B cell (primary cell): Measurements from ENCODE around the gene MAGIX. TPM values are rescaled to one million over a fixed set of nuclear protein-coding genes. Genes with fewer than 3 reads are reported as not detected.
A peak's percentile ranks its signal among the peaks of the same experiment; 100 is the strongest.

Source experiments
- ATAC-seq: fragments of 200-7000 bp; cut with Tn5 transposase; one replicate; pipeline ENCODE4 v1.10.0; 2021; ENCODE audit warnings: low read depth, mild to moderate bottlenecking, moderate number of reproducible peaks, moderate library complexity
- CTCF ChIA-PET: fragments of 350-600 bp; sonication (Branson Sonifier 250); formaldehyde crosslinking; loops from one replicate; lab custom pipeline; 2021; ENCODE audit warnings: antibody characterized with exemption, inconsistent platforms; lab: Charles Lee
- POLR2A ChIA-PET: fragments of 350-600 bp; sonication (Branson Sonifier 250); formaldehyde crosslinking; loops from one replicate; lab custom pipeline; 2021; ENCODE audit warnings: antibody characterized with exemption; lab: Charles Lee
- DNase-seq: peaks from one replicate; pipeline ENCODE4 v3.0.0; 2013
- H2AFZ ChIP-seq: 2 replicates; pipeline ENCODE4 v1.6.1; 2012; ENCODE audit warnings: mild to moderate bottlenecking, low read depth, low read length; ENCODE audit not compliant: insufficient read depth, poor library complexity, severe bottlenecking
- H3K27ac ChIP-seq, 2 donors: 1 replicate in 1 of 2; 2 replicates in 1 of 2; pipeline ENCODE4 v1.5.1; 2012 to 2013; ENCODE audit warnings: low read length in 2 of 2, mild to moderate bottlenecking in 2 of 2, moderate library complexity in 1 of 2
- H3K27me3 ChIP-seq, 4 experiments: fragments of 200-600 bp in 1 of 4; sonication (generic) in 1 of 4; replicated peaks in 1 of 4; 1 replicate in 2 of 4; 2 replicates in 2 of 4; pipeline versions ENCODE4 v1.6.1 to v1.7.0; 2013 to 2016; ENCODE audit warnings: low read length in 3 of 4, mild to moderate bottlenecking in 2 of 4, mixed read lengths in 1 of 4, moderate library complexity in 1 of 4; ENCODE audit not compliant: insufficient read depth in 4 of 4, control insufficient read depth in 3 of 4; ENCODE audit errors: control extremely low read depth in 1 of 4
- H3K36me3 ChIP-seq, 2 experiments: replicated peaks in 1 of 2; 1 replicate in 1 of 2; 2 replicates in 1 of 2; pipeline versions ENCODE4 v1.6.1 to v1.7.1; 2013; ENCODE audit warnings: low read length in 1 of 2; ENCODE audit not compliant: insufficient read depth in 2 of 2, control insufficient read depth in 1 of 2; ENCODE audit errors: control extremely low read depth in 1 of 2, extremely low read depth in 1 of 2
- H3K4me1 ChIP-seq, 2 donors: fragments of 200-600 bp in 1 of 2; sonication (generic) in 1 of 2; 1 replicate in 1 of 2; 2 replicates in 1 of 2; pipeline versions ENCODE4 v1.5.1 to v1.6.1; 2013 to 2017; ENCODE audit warnings: low read length in 2 of 2; ENCODE audit not compliant: control insufficient read depth in 2 of 2, insufficient read depth in 2 of 2
- H3K4me2 ChIP-seq: replicated peaks from 2 replicates; pipeline ENCODE3; 2012; ENCODE audit warnings: mild to moderate bottlenecking, low read depth, low read length; ENCODE audit not compliant: poor library complexity, severe bottlenecking
- H3K4me3 ChIP-seq, 5 experiments: fragments of 200-600 bp in 1 of 5; sonication (generic) in 1 of 5; 1 replicate in 3 of 5; 2 replicates in 2 of 5; pipeline versions ENCODE4 v1.5.1 to v1.7.0; 2011 to 2016; ENCODE audit warnings: low read length in 4 of 5, mild to moderate bottlenecking in 4 of 5, low read depth in 2 of 5, control low read depth in 1 of 5, moderate library complexity in 1 of 5; ENCODE audit not compliant: insufficient read depth in 1 of 5; ENCODE audit errors: control extremely low read depth in 1 of 5, extremely low read depth in 1 of 5
- H3K79me2 ChIP-seq: fragments of 200-600 bp; sonication (generic); one replicate; pipeline ENCODE4 v1.6.0; 2016; ENCODE audit warnings: low read length; ENCODE audit not compliant: control insufficient read depth, insufficient read depth
- H3K9ac ChIP-seq: fragments of 200-600 bp; sonication (generic); 2 replicates; pipeline ENCODE4 v1.6.1; 2017; ENCODE audit warnings: mild to moderate bottlenecking, low read length, moderate library complexity
- H3K9me3 ChIP-seq, 3 donors: one replicate each; pipeline versions ENCODE4 v1.6.1 to v1.7.1; 2013; ENCODE audit warnings: low read length in 2 of 3; ENCODE audit not compliant: control insufficient read depth in 2 of 3, insufficient read depth in 1 of 3; ENCODE audit errors: control extremely low read depth in 1 of 3
- H4K20me1 ChIP-seq: 2 replicates; pipeline ENCODE4 v1.6.0; 2012; ENCODE audit warnings: mild to moderate bottlenecking, low read length; ENCODE audit not compliant: insufficient read depth, control insufficient read depth, poor library complexity, severe bottlenecking
- H3K27ac Mint-ChIP-seq: one replicate; pipeline ENCODE4 v1.8.0; 2021; ENCODE audit warnings: mixed read lengths
- H3K27me3 Mint-ChIP-seq: one replicate; pipeline ENCODE4 v1.8.0; 2021; ENCODE audit warnings: mixed read lengths
- H3K4me1 Mint-ChIP-seq: one replicate; pipeline ENCODE4 v1.8.0; 2021; ENCODE audit warnings: mixed read lengths
- H3K4me3 Mint-ChIP-seq: one replicate; pipeline ENCODE4 v1.8.0; 2021; ENCODE audit warnings: mixed read lengths
- H3K9me3 Mint-ChIP-seq: one replicate; pipeline ENCODE4 v1.8.0; 2022; ENCODE audit warnings: mixed read lengths; ENCODE audit not compliant: insufficient read depth
- CTCF ChIP-seq: fragments of 200-600 bp; IDR thresholded peaks from one replicate; pipeline ENCODE4 v1.8.0; 2022; ENCODE audit warnings: antibody characterized with exemption, mild to moderate bottlenecking
- EZH2 ChIP-seq: IDR thresholded peaks from 2 replicates; pipeline ENCODE4 v1.6.1; 2012; ENCODE audit warnings: borderline replicate concordance, low read depth, mild to moderate bottlenecking, moderate library complexity, low read length; ENCODE audit not compliant: insufficient read depth, poor library complexity, severe bottlenecking
- WGBS: methylation state at CpG from one replicate; pipeline ENCODE4 v1.1.5; 2013; ENCODE audit warnings: missing lambda C conversion rate; ENCODE audit not compliant: insufficient coverage; 5-methylcytosine and 5-hydroxymethylcytosine counted together
- intact Hi-C: fragments of 100-400 bp; cut with micrococcal nuclease; formaldehyde crosslinking; loops from one replicate; pipeline ENCODE4 v1.10.0; 2022
- polyA plus RNA-seq: library from polyadenylated mRNA; depleted of rRNA; stranded (reverse); fragments of >200 nt; gene quantifications from 2 replicates; pipeline ENCODE4 v1.2.3, GENCODE V29; 2012
- total RNA-seq, 2 donors: library from RNA; stranded (reverse); fragments of 120-200 nt in 1 of 2; gene quantifications; 1 replicate in 1 of 2; 2 replicates in 1 of 2; pipeline versions ENCODE4 v1.2.3 to v1.2.4, GENCODE V29; 2013 to 2022

Gene MAGIX
- total and polyA plus RNA-seq, 2 donors (not counting 1 experiment from before 2014, with no cell fraction given): 1.2 to 2.4 TPM

DNA sequence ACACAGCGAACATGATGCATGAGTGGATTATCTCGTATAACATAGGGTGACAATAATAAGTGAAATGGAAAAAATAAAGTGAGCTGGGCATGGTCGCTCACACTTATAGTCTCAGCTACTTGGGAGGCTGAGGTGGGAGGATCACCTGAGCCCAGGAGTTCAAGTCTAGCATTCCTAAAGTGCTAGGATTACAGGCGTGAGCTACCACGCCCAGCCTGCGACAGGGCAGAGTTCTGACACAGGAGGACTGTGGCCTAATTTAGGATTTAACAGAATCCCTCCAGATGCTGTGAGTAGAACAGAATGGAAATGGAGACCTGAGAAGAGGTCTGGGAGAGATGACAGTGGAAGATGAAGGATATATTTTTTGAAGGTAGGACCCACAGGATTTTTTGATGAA lies 27.0 kb downstream of the MAGIX start:
- Mint-ChIP-seq H3K4me1 (peaks cover 34% of the 10 kb centered on the region), H3K27me3 (no peaks in the 10 kb centered on the region), H3K4me3 (peak overlapping the region; percentile 95), H3K27ac (peak overlapping the region; percentile 74), H3K9me3 (no peaks in the 10 kb centered on the region)
- intact Hi-C loops: loop anchor here (2.0 kb wide), 2 partner anchors 41 to 715 kb away; no protein-coding TSS in a partner anchor
- Histone ChIP-seq H3K4me1 (peaks cover 6 to 29% of the 10 kb centered on the region in 2 donors), H3K36me3 (no peaks in the 10 kb centered on the region), H3K4me2 (no peak overlapping the region), H3K9ac (no peak overlapping the region), H2AFZ (no peak overlapping the region), H3K9me3 (peaks cover 0 to 3% (median 0%) of the 10 kb centered on the region in 3 donors), H3K27me3 (no peaks in the 10 kb centered on the region), H3K4me3 (no peak overlapping the region), H3K79me2 (peaks cover 7% of the 10 kb centered on the region), H3K27ac (peak overlapping the region in 1 of 2 donors; percentile 27), H4K20me1 (no peaks in the 10 kb centered on the region)
- ATAC-seq (no peak), DNase-seq (no peak)
- TF ChIP-seq EZH2 (no peak), CTCF (no peak)
- 77% methylated on average over 3 of the region's 6 CpGs for WGBS
- ChIA-PET CTCF (interaction anchor here (0.9 to 1.6 kb wide), 3 partner anchors 17 to 34 kb away, joined by 4 read pairs; partner anchors contain the start of gene PLP2), POLR2A (interaction anchor here (0.6 to 3.0 kb wide), 4 partner anchors 18 to 133 kb away, joined by 3 to 13 read pairs (median 8); partner anchors contain the start of gene PLP2)

- no peaks in the 10 kb centered on the region for H3K27me3 ChIP-seq
- intact Hi-C loops: loop anchor here (1.0 to 2.0 kb wide), 7 partner anchors 9 to 716 kb away; partner anchors contain the start of genes GPKOW, PPP1R3F and SYP
- no peaks in the 10 kb centered on the region for H3K9me3 Mint-ChIP-seq
- CTCF ChIA-PET: interaction anchor here (0.7 to 2.2 kb wide), 7 partner anchors 19 to 233 kb away, joined by 3 to 10 read pairs (median 3); partner anchors contain the start of gene PLP2
- peak overlapping the region; percentile 95 for H3K4me3 Mint-ChIP-seq
- TF ChIP-seq CTCF (no peak), EZH2 (no peak)
- H3K9me3 ChIP-seq: peaks cover 0 to 3% (median 0%) of the 10 kb centered on the region in 3 donors
- H3K27ac Mint-ChIP-seq: peak overlapping the region; percentile 96
- 0% methylated on average over 15 of the region's 32 CpGs for WGBS
- no peaks in the 10 kb centered on the region for H3K79me2 ChIP-seq
- H3K4me1 ChIP-seq: peaks cover 0 to 20% of the 10 kb centered on the region in 2 donors
- peak overlapping the region; percentile 67 for H3K9ac ChIP-seq
- H3K4me1 Mint-ChIP-seq: peaks cover 28% of the 10 kb centered on the region
- H3K27me3 Mint-ChIP-seq: no peaks in the 10 kb centered on the region
- H3K36me3 ChIP-seq: no peaks in the 10 kb centered on the region
- POLR2A ChIA-PET: interaction anchor here (0.6 to 3.0 kb wide), 11 partner anchors 10 to 299 kb away, joined by 3 to 13 read pairs (median 3); partner anchors contain the start of genes PLP2 and PPP1R3F
- H4K20me1 ChIP-seq: no peaks in the 10 kb centered on the region
- peak; percentile 95 for DNase-seq
- peak overlapping the region; percentile 72 for H2AFZ ChIP-seq
- H3K4me2 ChIP-seq: peak overlapping the region; percentile 73
- H3K4me3 ChIP-seq: peak overlapping the region in 4 of 5 experiments; percentile 62 to 78 (median 70)
- peak overlapping the region; percentile 63 to 71 for H3K27ac ChIP-seq
- ATAC-seq: peak; percentile 84
Observed at GRCh38 chrX:49190821-49191573, 28.4 kb downstream of the MAGIX start.
